ENCODE data around the gene KMT2D.

Gene KMT2D

GRCh38 chr12:49088150-49088931 lies 27.7 kb upstream of the KMT2D start:
- Histone ChIP-seq H2BK5ac (ENCODE audit: low read depth, low read length, poor library complexity, severe bottlenecking) (no peak overlapping the region), H4K91ac (ENCODE audit: low read length) (no peak overlapping the region), H3K27ac (ENCODE audit: low read length, poor library complexity, severe bottlenecking) (no peak overlapping the region), H3K14ac (ENCODE audit: low read length in 2 of 2) (no peak overlapping the region), H4K8ac (ENCODE audit: low read length) (no peak overlapping the region), H3K9ac (ENCODE audit: low read length) (no peak overlapping the region), H3K4ac (ENCODE audit: low read depth in 1 of 2, low read length in 2 of 2) (no peak overlapping the region), H2AK5ac (ENCODE audit: low read length, severe bottlenecking) (no peak overlapping the region), H2BK120ac (ENCODE audit: low read depth, low read length) (no peak overlapping the region), H3K79me1 (replicated peaks; ENCODE audit: low read length, poor library complexity, severe bottlenecking) (no peaks in the 10 kb centered on the region), H3K27me3 (ENCODE audit: control insufficient read depth in 1 of 2, insufficient read depth in 1 of 2, low read length in 2 of 2) (peaks cover 46 to 58% of the 10 kb centered on the region in 2 experiments), H2BK12ac (ENCODE audit: low read length in 2 of 2) (no peak overlapping the region), H3K4me2 (ENCODE audit: low read length, poor library complexity, severe bottlenecking) (peak overlapping the region; percentile 67), H3K4me3 (ENCODE audit: insufficient read depth in 1 of 2, low read depth in 1 of 2, low read length in 2 of 2) (no peak overlapping the region), H3K9me3 (ENCODE audit: control insufficient read depth, low read length) (no peaks in the 10 kb centered on the region), H3K4me1 (ENCODE audit: control insufficient read depth, insufficient read depth, low read depth, low read length) (peaks cover 25% of the 10 kb centered on the region), H2AFZ (ENCODE audit: low read depth, low read length) (no peak overlapping the region), H3K18ac (ENCODE audit: low read depth in 1 of 2, low read length in 2 of 2) (no peak overlapping the region), H3K36me3 (ENCODE audit: control insufficient read depth in 1 of 2, insufficient read depth in 2 of 2, low read depth in 1 of 2, low read length in 2 of 2) (no peaks in the 10 kb centered on the region), H2BK15ac (ENCODE audit: low read depth, poor library complexity, severe bottlenecking) (no peak overlapping the region), H3K23ac (ENCODE audit: low read length in 2 of 2) (no peak overlapping the region)
- DNase-seq, result peak; percentile 87
- WGBS, result 2% methylated on average over 14 of the region's 18 CpGs

GRCh38 chr12:49086116-49086515 lies 25.5 kb upstream of the KMT2D start:
- no peak overlapping the region for H2BK5ac ChIP-seq (ENCODE audit: low read depth, low read length, poor library complexity, severe bottlenecking)
- peaks cover 15% of the 10 kb centered on the region for H3K4me1 ChIP-seq (ENCODE audit: control insufficient read depth, insufficient read depth, low read depth, low read length)
- no peaks in the 10 kb centered on the region for H3K9me3 ChIP-seq (ENCODE audit: control insufficient read depth, low read length)
- H3K79me1 ChIP-seq (replicated peaks; ENCODE audit: low read length, poor library complexity, severe bottlenecking), result no peaks in the 10 kb centered on the region
- no peak overlapping the region for H2BK120ac ChIP-seq (ENCODE audit: low read depth, low read length)
- no peak overlapping the region for H4K91ac ChIP-seq (ENCODE audit: low read length)
- H2AK5ac ChIP-seq (ENCODE audit: low read length, severe bottlenecking), result no peak overlapping the region
- no peak overlapping the region for H3K9ac ChIP-seq (ENCODE audit: low read length)
- no peak overlapping the region for H3K18ac ChIP-seq (ENCODE audit: low read depth in 1 of 2, low read length in 2 of 2)
- no peak overlapping the region for H3K4ac ChIP-seq (ENCODE audit: low read depth in 1 of 2, low read length in 2 of 2)
- no peak overlapping the region for H3K14ac ChIP-seq (ENCODE audit: low read length in 2 of 2)
- H3K4me3 ChIP-seq (ENCODE audit: insufficient read depth in 1 of 2, low read depth in 1 of 2, low read length in 2 of 2), result no peak overlapping the region
- no peaks in the 10 kb centered on the region for H3K36me3 ChIP-seq (ENCODE audit: control insufficient read depth in 1 of 2, insufficient read depth in 2 of 2, low read depth in 1 of 2, low read length in 2 of 2)
- no peak overlapping the region for H3K4me2 ChIP-seq (ENCODE audit: low read length, poor library complexity, severe bottlenecking)
- no peak overlapping the region for H2BK15ac ChIP-seq (ENCODE audit: low read depth, poor library complexity, severe bottlenecking)
- H2AFZ ChIP-seq (ENCODE audit: low read depth, low read length), result no peak overlapping the region
- no peak overlapping the region for H3K27ac ChIP-seq (ENCODE audit: low read length, poor library complexity, severe bottlenecking)
- DNase-seq, result no peak
- no peak overlapping the region for H4K8ac ChIP-seq (ENCODE audit: low read length)
- 83% methylated on average over 2 of the region's 3 CpGs for WGBS
- no peak overlapping the region for H2BK12ac ChIP-seq (ENCODE audit: low read length in 2 of 2)
- H3K27me3 ChIP-seq (ENCODE audit: control insufficient read depth in 1 of 2, insufficient read depth in 1 of 2, low read length in 2 of 2), result peaks cover 30 to 42% of the 10 kb centered on the region in 2 experiments
- H3K23ac ChIP-seq (ENCODE audit: low read length in 2 of 2), result no peak overlapping the region

GRCh38 chr12:49084438-49084837 lies 23.8 kb upstream of the KMT2D start:
- no peak overlapping the region for H2BK15ac ChIP-seq (ENCODE audit: low read depth, poor library complexity, severe bottlenecking)
- 100% methylated on average over 3 of the region's 3 CpGs for WGBS
- peaks cover 5% of the 10 kb centered on the region for H3K4me1 ChIP-seq (ENCODE audit: control insufficient read depth, insufficient read depth, low read depth, low read length)
- H3K36me3 ChIP-seq (ENCODE audit: control insufficient read depth in 1 of 2, insufficient read depth in 2 of 2, low read depth in 1 of 2, low read length in 2 of 2), result no peaks in the 10 kb centered on the region
- H2AFZ ChIP-seq (ENCODE audit: low read depth, low read length), result no peak overlapping the region
- H3K27ac ChIP-seq (ENCODE audit: low read length, poor library complexity, severe bottlenecking), result no peak overlapping the region
- no peak overlapping the region for H3K4me2 ChIP-seq (ENCODE audit: low read length, poor library complexity, severe bottlenecking)
- H3K27me3 ChIP-seq (ENCODE audit: control insufficient read depth in 1 of 2, insufficient read depth in 1 of 2, low read length in 2 of 2), result peaks cover 21 to 35% of the 10 kb centered on the region in 2 experiments
- H3K14ac ChIP-seq (ENCODE audit: low read length in 2 of 2), result no peak overlapping the region
- no peak overlapping the region for H2BK5ac ChIP-seq (ENCODE audit: low read depth, low read length, poor library complexity, severe bottlenecking)
- no peaks in the 10 kb centered on the region for H3K79me1 ChIP-seq (replicated peaks; ENCODE audit: low read length, poor library complexity, severe bottlenecking)
- no peak overlapping the region for H2AK5ac ChIP-seq (ENCODE audit: low read length, severe bottlenecking)
- no peak overlapping the region for H3K4me3 ChIP-seq (ENCODE audit: insufficient read depth in 1 of 2, low read depth in 1 of 2, low read length in 2 of 2)
- no peak overlapping the region for H3K18ac ChIP-seq (ENCODE audit: low read depth in 1 of 2, low read length in 2 of 2)
- no peak overlapping the region for H3K4ac ChIP-seq (ENCODE audit: low read depth in 1 of 2, low read length in 2 of 2)
- no peak overlapping the region for H2BK12ac ChIP-seq (ENCODE audit: low read length in 2 of 2)
- DNase-seq, result no peak
- no peak overlapping the region for H3K9ac ChIP-seq (ENCODE audit: low read length)
- H4K8ac ChIP-seq (ENCODE audit: low read length), result no peak overlapping the region
- H4K91ac ChIP-seq (ENCODE audit: low read length), result no peak overlapping the region
- H3K9me3 ChIP-seq (ENCODE audit: control insufficient read depth, low read length), result no peaks in the 10 kb centered on the region
- H2BK120ac ChIP-seq (ENCODE audit: low read depth, low read length), result no peak overlapping the region
- no peak overlapping the region for H3K23ac ChIP-seq (ENCODE audit: low read length in 2 of 2)

GRCh38 chr12:49079793-49080192 lies 19.2 kb upstream of the KMT2D start:
- Histone ChIP-seq H3K23ac (ENCODE audit: low read length in 2 of 2) (no peak overlapping the region), H3K4me2 (ENCODE audit: low read length, poor library complexity, severe bottlenecking) (no peak overlapping the region), H3K36me3 (ENCODE audit: control insufficient read depth in 1 of 2, insufficient read depth in 2 of 2, low read depth in 1 of 2, low read length in 2 of 2) (no peaks in the 10 kb centered on the region), H3K4ac (ENCODE audit: low read depth in 1 of 2, low read length in 2 of 2) (no peak overlapping the region), H3K79me1 (replicated peaks; ENCODE audit: low read length, poor library complexity, severe bottlenecking) (no peaks in the 10 kb centered on the region), H2AFZ (ENCODE audit: low read depth, low read length) (no peak overlapping the region), H4K8ac (ENCODE audit: low read length) (no peak overlapping the region), H3K9ac (ENCODE audit: low read length) (no peak overlapping the region), H3K18ac (ENCODE audit: low read depth in 1 of 2, low read length in 2 of 2) (no peak overlapping the region), H3K4me3 (ENCODE audit: insufficient read depth in 1 of 2, low read depth in 1 of 2, low read length in 2 of 2) (no peak overlapping the region), H2BK120ac (ENCODE audit: low read depth, low read length) (no peak overlapping the region), H4K91ac (ENCODE audit: low read length) (no peak overlapping the region), H2AK5ac (ENCODE audit: low read length, severe bottlenecking) (no peak overlapping the region), H3K4me1 (ENCODE audit: control insufficient read depth, insufficient read depth, low read depth, low read length) (no peaks in the 10 kb centered on the region), H2BK15ac (ENCODE audit: low read depth, poor library complexity, severe bottlenecking) (no peak overlapping the region), H2BK5ac (ENCODE audit: low read depth, low read length, poor library complexity, severe bottlenecking) (no peak overlapping the region), H3K9me3 (ENCODE audit: control insufficient read depth, low read length) (no peaks in the 10 kb centered on the region), H3K27ac (ENCODE audit: low read length, poor library complexity, severe bottlenecking) (no peak overlapping the region), H3K27me3 (ENCODE audit: control insufficient read depth in 1 of 2, insufficient read depth in 1 of 2, low read length in 2 of 2) (peaks cover 12 to 18% of the 10 kb centered on the region in 2 experiments), H3K14ac (ENCODE audit: low read length in 2 of 2) (no peak overlapping the region), H2BK12ac (ENCODE audit: low read length in 2 of 2) (no peak overlapping the region)
- WGBS, result 50% methylated on average over 1 of the region's 1 CpG
- no peak for DNase-seq
